Activated CD8-positive, alpha-beta T cell treated with anti-CD3 and anti-CD28 coated beads for 36 hours (primary cell): Measurements from ENCODE around the gene INSIG2. TPM values are rescaled to one million over a fixed set of nuclear protein-coding genes. Genes with fewer than 3 reads are reported as not detected.

Experiments
- ATAC-seq: fragments of 200-7000 bp; cut with Tn5 transposase; one replicate; pipeline ENCODE4 v1.10.0; 2021; ENCODE audit warnings: mild to moderate bottlenecking, moderate library complexity
- CTCF ChIA-PET: fragments of 350-600 bp; sonication (Branson Sonifier 250); formaldehyde crosslinking; loops from one replicate; lab custom pipeline; 2021; ENCODE audit warnings: antibody characterized with exemption; lab: Charles Lee
- POLR2A ChIA-PET: fragments of 350-600 bp; sonication (Branson Sonifier 250); formaldehyde crosslinking; loops from one replicate; lab custom pipeline; 2021; ENCODE audit warnings: antibody characterized with exemption; lab: Charles Lee
- DNase-seq: peaks from one replicate; pipeline ENCODE4 v3.0.0-alpha.2; 2020
- H3K27ac Mint-ChIP-seq: one replicate; pipeline ENCODE4 v1.8.0; 2021; ENCODE audit warnings: mild to moderate bottlenecking, mixed read lengths
- H3K27me3 Mint-ChIP-seq: one replicate; pipeline ENCODE4 v1.8.0; 2021; ENCODE audit warnings: mixed read lengths
- H3K36me3 Mint-ChIP-seq: one replicate; pipeline ENCODE4 v1.8.0; 2021; ENCODE audit warnings: low read depth, mixed read lengths
- H3K4me1 Mint-ChIP-seq: one replicate; pipeline ENCODE4 v1.8.0; 2021; ENCODE audit warnings: low read depth, mixed read lengths
- H3K4me3 Mint-ChIP-seq: one replicate; pipeline ENCODE4 v1.8.0; 2021; ENCODE audit warnings: mild to moderate bottlenecking, moderate library complexity, mixed read lengths
- H3K9me3 Mint-ChIP-seq: one replicate; pipeline ENCODE4 v1.8.0; 2021; ENCODE audit warnings: mixed read lengths
- CTCF ChIP-seq: fragments of 200-600 bp; IDR thresholded peaks from one replicate; pipeline ENCODE4 v1.8.0; 2022; ENCODE audit warnings: antibody characterized with exemption, mild to moderate bottlenecking
- intact Hi-C: fragments of 100-400 bp; cut with micrococcal nuclease; formaldehyde crosslinking; loops from one replicate; pipeline ENCODE4 v1.10.0; 2022
- total RNA-seq, 2 experiments: library from RNA; stranded (reverse); gene quantifications; one replicate each; pipeline ENCODE4 v1.2.3, GENCODE V29; 2021

The INSIG2 gene
- total RNA-seq, 2 experiments from 2014 or later: 87.2 to 104 TPM

- no peaks in the 10 kb centered on the region for H3K9me3 Mint-ChIP-seq
- ATAC-seq: no peak
- peaks cover 33% of the 10 kb centered on the region for H3K27me3 Mint-ChIP-seq
- TF ChIP-seq CTCF: no peak
- H3K27ac Mint-ChIP-seq: no peak overlapping the region
- H3K4me1 Mint-ChIP-seq: peaks cover 2% of the 10 kb centered on the region
- intact Hi-C loops: loop anchor here (5.0 to 10.0 kb wide), 2 partner anchors 140 to 812 kb away; no protein-coding TSS in a partner anchor
- no peaks in the 10 kb centered on the region for H3K36me3 Mint-ChIP-seq
- no peak for DNase-seq
- CTCF ChIA-PET: interaction anchor here (0.6 to 3.3 kb wide), 5 partner anchors 13 to 178 kb away, joined by 3 to 19 read pairs (median 7); partner anchors contain the start of gene CCDC93
- POLR2A ChIA-PET: no interaction called here
- no peak overlapping the region for H3K4me3 Mint-ChIP-seq
These were observed 43.0 kb upstream of the INSIG2 start for GRCh38 chr2:118045286-118045685.

- Mint-ChIP-seq H3K27ac (no peak overlapping the region), H3K27me3 (peaks cover 36% of the 10 kb centered on the region)
These were observed 41.5 kb upstream of the INSIG2 start for GRCh38 chr2:118046634-118047210.

GRCh38 chr2:118047380-118047826 is 40.9 kb upstream of the INSIG2 start:
- DNase-seq (no peak), ATAC-seq (no peak)
- H3K4me1 Mint-ChIP-seq: peaks cover 2% of the 10 kb centered on the region
- H3K27me3 Mint-ChIP-seq: peaks cover 38% of the 10 kb centered on the region
- H3K36me3 Mint-ChIP-seq: no peaks in the 10 kb centered on the region
- H3K9me3 Mint-ChIP-seq: no peaks in the 10 kb centered on the region
- no peak overlapping the region for H3K27ac Mint-ChIP-seq
- H3K4me3 Mint-ChIP-seq: no peak overlapping the region
- intact Hi-C loops: loop anchor here (5.0 to 10.0 kb wide), 2 partner anchors 137 to 810 kb away; no protein-coding TSS in a partner anchor
- CTCF ChIA-PET: interaction anchor here (0.7 to 3.3 kb wide), 38 partner anchors 8 to 835 kb away, joined by 3 to 39 read pairs (median 5); partner anchors contain the start of gene INSIG2
- no peak for TF ChIP-seq CTCF
- POLR2A ChIA-PET: no interaction called here

More at GRCh38 chr2:118046634-118047210, 41.5 kb upstream of the INSIG2 start:
- ChIA-PET CTCF (interaction anchor here (0.7 to 3.3 kb wide), 47 partner anchors 9 to 836 kb away, joined by 3 to 39 read pairs (median 4); partner anchors contain the start of gene INSIG2), POLR2A (no interaction called here)
- Mint-ChIP-seq H3K9me3 (no peaks in the 10 kb centered on the region), H3K4me1 (peaks cover 2% of the 10 kb centered on the region), H3K4me3 (no peak overlapping the region), H3K36me3 (no peaks in the 10 kb centered on the region)
- no peak for ATAC-seq
- DNase-seq: no peak
- TF ChIP-seq CTCF: peak; percentile 74
- intact Hi-C loops: loop anchor here (5.0 to 10.0 kb wide), 2 partner anchors 138 to 811 kb away; no protein-coding TSS in a partner anchor

- POLR2A ChIA-PET: no interaction called here
- Mint-ChIP-seq H3K36me3 (no peaks in the 10 kb centered on the region), H3K4me3 (no peak overlapping the region), H3K27ac (no peak overlapping the region), H3K27me3 (peaks cover 33% of the 10 kb centered on the region), H3K4me1 (peaks cover 2% of the 10 kb centered on the region), H3K9me3 (no peaks in the 10 kb centered on the region)
- no peak for DNase-seq
- intact Hi-C loops: loop anchor here (5.0 to 10.0 kb wide), 2 partner anchors 136 to 809 kb away; no protein-coding TSS in a partner anchor
- no peak for TF ChIP-seq CTCF
- CTCF ChIA-PET: interaction anchor here (1.5 to 2.7 kb wide), 3 partner anchors 16 to 173 kb away, joined by 4 to 16 read pairs (median 14); no protein-coding TSS in a partner anchor
- ATAC-seq: no peak
These were observed 39.9 kb upstream of the INSIG2 start for GRCh38 chr2:118048401-118048800.
